ENCODE measurements around the gene ARL8B. TPM values are rescaled to one million over a fixed set of nuclear protein-coding genes. Genes with fewer than 3 reads are reported as not detected.

Gene ARL8B
- total and polyA plus RNA-seq, 2 donors (not counting 1 experiment from before 2014, with no cell fraction given) = 14.5 to 67.3 TPM

GRCh38 chr3:5138214-5138981 lies 16.3 kb downstream of the ARL8B start:
- 80% methylated on average over 1 of the region's 5 CpGs for WGBS (ENCODE audit: insufficient coverage)
- DNase-seq (no peak), ATAC-seq (ENCODE audit: low read depth) (no peak)
- CTCF ChIA-PET = interaction anchor here (0.5 to 2.6 kb wide), 7 partner anchors 15 to 1221 kb away, joined by 3 to 16 read pairs (median 4); no protein-coding TSS in a partner anchor
- peaks cover 0 to 9% of the 10 kb centered on the region in 2 experiments for H3K36me3 ChIP-seq (replicated peaks in 1 of 2; ENCODE audit: control extremely low read depth in 1 of 2, control insufficient read depth in 1 of 2, extremely low read depth in 1 of 2, insufficient read depth in 2 of 2, low read length in 1 of 2)
- peak overlapping the region; percentile 69 for H3K27ac Mint-ChIP-seq
- peaks cover 39% of the 10 kb centered on the region for H4K20me1 ChIP-seq (ENCODE audit: control insufficient read depth, insufficient read depth, low read length, poor library complexity, severe bottlenecking)
- peaks cover 3% of the 10 kb centered on the region for H3K9me3 Mint-ChIP-seq (ENCODE audit: insufficient read depth)
- H3K9me3 ChIP-seq (ENCODE audit: control extremely low read depth in 1 of 3, control insufficient read depth in 2 of 3, insufficient read depth in 1 of 3, low read length in 2 of 3) = peaks cover 0 to 12% (median 6%) of the 10 kb centered on the region in 3 donors
- peaks cover 94% of the 10 kb centered on the region for H3K79me2 ChIP-seq (ENCODE audit: control insufficient read depth, insufficient read depth, low read length)
- no peak overlapping the region for H3K4me2 ChIP-seq (replicated peaks; ENCODE audit: low read depth, low read length, poor library complexity, severe bottlenecking)
- no peak overlapping the region for H3K4me3 ChIP-seq (ENCODE audit: control extremely low read depth in 1 of 5, extremely low read depth in 1 of 5, insufficient read depth in 1 of 5, low read depth in 2 of 5, low read length in 4 of 5)
- intact Hi-C loops (cut with micrococcal nuclease) = loop anchor here (5.0 kb wide), 1 partner anchor 289 kb away; no protein-coding TSS in a partner anchor
- H3K4me3 Mint-ChIP-seq = no peak overlapping the region
- no peak overlapping the region for H3K9ac ChIP-seq (ENCODE audit: low read length)
- peak overlapping the region; percentile 22 to 94 for H3K27ac ChIP-seq (ENCODE audit: low read length in 2 of 2)
- H2AFZ ChIP-seq (ENCODE audit: insufficient read depth, low read depth, low read length, poor library complexity, severe bottlenecking) = peak overlapping the region; percentile 14
- no peaks in the 10 kb centered on the region for H3K27me3 Mint-ChIP-seq
- peaks cover 41 to 46% of the 10 kb centered on the region in 2 donors for H3K4me1 ChIP-seq (ENCODE audit: control insufficient read depth in 2 of 2, insufficient read depth in 2 of 2, low read length in 2 of 2)
- peaks cover 65% of the 10 kb centered on the region for H3K4me1 Mint-ChIP-seq
- no peaks in the 10 kb centered on the region for H3K27me3 ChIP-seq (replicated peaks in 1 of 4; ENCODE audit: control extremely low read depth in 1 of 4, control insufficient read depth in 3 of 4, insufficient read depth in 4 of 4, low read length in 3 of 4)
- POLR2A ChIA-PET = interaction anchor here (1.7 kb wide), 1 partner anchor 50 kb away, joined by 4 read pairs; no protein-coding TSS in a partner anchor
- TF ChIP-seq EZH2 (IDR thresholded peaks at IDR 0.05; ENCODE audit: borderline replicate concordance, insufficient read depth, low read depth, low read length, poor library complexity, severe bottlenecking) (no peak), CTCF (IDR thresholded peaks at IDR 0.05) (no peak)

DNA sequence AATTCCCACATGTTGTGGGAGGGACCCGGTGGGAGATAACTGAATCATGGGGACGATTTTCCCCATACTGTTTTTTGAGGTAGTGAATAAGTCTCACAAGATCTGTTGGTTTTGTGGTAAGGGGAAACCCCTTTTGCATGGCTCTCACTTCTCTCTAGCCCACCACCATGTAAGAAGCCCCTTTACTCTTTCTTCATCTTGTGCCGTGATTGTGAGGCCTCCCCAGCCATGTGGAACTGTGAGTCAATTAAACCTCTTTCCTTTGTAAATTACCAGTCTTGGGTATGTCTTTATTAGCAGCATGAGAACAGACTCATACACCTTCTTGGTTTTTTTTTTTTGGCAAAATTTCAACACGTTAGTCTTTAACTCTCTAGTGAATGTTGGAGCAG lies 18.1 kb downstream of the ARL8B start:
- Histone ChIP-seq H4K20me1 (ENCODE audit: control insufficient read depth, insufficient read depth, low read length, poor library complexity, severe bottlenecking) (peaks cover 58% of the 10 kb centered on the region), H3K9me3 (ENCODE audit: control extremely low read depth in 1 of 3, control insufficient read depth in 2 of 3, insufficient read depth in 1 of 3, low read length in 2 of 3) (peaks cover 1 to 27% (median 8%) of the 10 kb centered on the region in 3 donors), H3K9ac (ENCODE audit: low read length) (no peak overlapping the region), H3K4me3 (ENCODE audit: control extremely low read depth in 1 of 5, extremely low read depth in 1 of 5, insufficient read depth in 1 of 5, low read depth in 2 of 5, low read length in 4 of 5) (no peak overlapping the region), H3K27ac (ENCODE audit: low read length in 2 of 2) (peak overlapping the region; percentile 15 to 69), H3K79me2 (ENCODE audit: control insufficient read depth, insufficient read depth, low read length) (peaks cover 94% of the 10 kb centered on the region), H3K27me3 (replicated peaks in 1 of 4; ENCODE audit: control extremely low read depth in 1 of 4, control insufficient read depth in 3 of 4, insufficient read depth in 4 of 4, low read length in 3 of 4) (no peaks in the 10 kb centered on the region), H3K4me2 (replicated peaks; ENCODE audit: low read depth, low read length, poor library complexity, severe bottlenecking) (peak overlapping the region; percentile 47), H3K36me3 (replicated peaks in 1 of 2; ENCODE audit: control extremely low read depth in 1 of 2, control insufficient read depth in 1 of 2, extremely low read depth in 1 of 2, insufficient read depth in 2 of 2, low read length in 1 of 2) (peaks cover 0 to 9% of the 10 kb centered on the region in 2 experiments), H2AFZ (ENCODE audit: insufficient read depth, low read depth, low read length, poor library complexity, severe bottlenecking) (no peak overlapping the region), H3K4me1 (ENCODE audit: control insufficient read depth in 2 of 2, insufficient read depth in 2 of 2, low read length in 2 of 2) (peaks cover 41 to 46% of the 10 kb centered on the region in 2 donors)
- intact Hi-C loops (cut with micrococcal nuclease) = no loop called here
- no peaks in the 10 kb centered on the region for H3K27me3 Mint-ChIP-seq
- peaks cover 71% of the 10 kb centered on the region for H3K4me1 Mint-ChIP-seq
- ChIA-PET POLR2A (interaction anchor here (1.1 to 1.3 kb wide), 2 partner anchors 36 to 56 kb away, joined by 3 read pairs; no protein-coding TSS in a partner anchor), CTCF (interaction anchor here (0.7 to 1.6 kb wide), 5 partner anchors 12 to 49 kb away, joined by 3 to 5 read pairs (median 4); no protein-coding TSS in a partner anchor)
- peak; percentile 55 for ATAC-seq (ENCODE audit: low read depth)
- 40% methylated on average over 1 of the region's 4 CpGs for WGBS (ENCODE audit: insufficient coverage)
- peak overlapping the region; percentile 79 for H3K27ac Mint-ChIP-seq
- H3K4me3 Mint-ChIP-seq = peak overlapping the region; percentile 54
- TF ChIP-seq CTCF (IDR thresholded peaks at IDR 0.05) (no peak), EZH2 (IDR thresholded peaks at IDR 0.05; ENCODE audit: borderline replicate concordance, insufficient read depth, low read depth, low read length, poor library complexity, severe bottlenecking) (no peak)
- DNase-seq = peak; percentile 65
- H3K9me3 Mint-ChIP-seq (ENCODE audit: insufficient read depth) = peaks cover 9% of the 10 kb centered on the region
